Activated T-helper 9 cell treated with anti-CD3 and anti-CD28 coated beads, Interleukin-2, amount 50 U/mL, for 16 hours (primary cell): Measurements from ENCODE around the gene AKAP4.
A peak's percentile ranks its signal among the peaks of the same experiment; 100 is the strongest.

Experiments
- DNase-seq: peaks from one replicate; pipeline ENCODE4 v3.0.0-alpha.2; 2020; ENCODE audit warnings: low read depth

The AKAP4 gene, protein sequence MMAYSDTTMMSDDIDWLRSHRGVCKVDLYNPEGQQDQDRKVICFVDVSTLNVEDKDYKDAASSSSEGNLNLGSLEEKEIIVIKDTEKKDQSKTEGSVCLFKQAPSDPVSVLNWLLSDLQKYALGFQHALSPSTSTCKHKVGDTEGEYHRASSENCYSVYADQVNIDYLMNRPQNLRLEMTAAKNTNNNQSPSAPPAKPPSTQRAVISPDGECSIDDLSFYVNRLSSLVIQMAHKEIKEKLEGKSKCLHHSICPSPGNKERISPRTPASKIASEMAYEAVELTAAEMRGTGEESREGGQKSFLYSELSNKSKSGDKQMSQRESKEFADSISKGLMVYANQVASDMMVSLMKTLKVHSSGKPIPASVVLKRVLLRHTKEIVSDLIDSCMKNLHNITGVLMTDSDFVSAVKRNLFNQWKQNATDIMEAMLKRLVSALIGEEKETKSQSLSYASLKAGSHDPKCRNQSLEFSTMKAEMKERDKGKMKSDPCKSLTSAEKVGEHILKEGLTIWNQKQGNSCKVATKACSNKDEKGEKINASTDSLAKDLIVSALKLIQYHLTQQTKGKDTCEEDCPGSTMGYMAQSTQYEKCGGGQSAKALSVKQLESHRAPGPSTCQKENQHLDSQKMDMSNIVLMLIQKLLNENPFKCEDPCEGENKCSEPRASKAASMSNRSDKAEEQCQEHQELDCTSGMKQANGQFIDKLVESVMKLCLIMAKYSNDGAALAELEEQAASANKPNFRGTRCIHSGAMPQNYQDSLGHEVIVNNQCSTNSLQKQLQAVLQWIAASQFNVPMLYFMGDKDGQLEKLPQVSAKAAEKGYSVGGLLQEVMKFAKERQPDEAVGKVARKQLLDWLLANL

DNA sequence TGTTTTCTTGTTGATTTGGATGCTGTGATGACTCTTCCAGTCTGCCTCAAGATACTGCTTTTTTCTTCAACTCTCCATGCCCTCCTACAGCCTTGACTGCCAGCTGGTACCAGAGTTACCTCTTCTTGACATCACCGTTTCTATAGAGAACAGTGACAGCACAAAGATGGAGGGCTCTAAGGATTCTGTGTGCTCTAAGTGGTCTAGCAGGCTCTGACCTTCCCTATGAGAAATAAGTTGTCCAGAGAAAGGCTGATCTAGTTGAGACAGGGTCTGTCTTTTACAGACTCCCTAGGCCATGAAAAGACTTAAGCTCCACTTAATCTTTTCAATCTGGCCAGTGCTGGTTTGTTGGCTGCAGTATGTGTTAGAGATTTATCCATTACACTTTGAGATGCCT, at the start of gene AKAP4:
AKAP4 (minus strand) TSS at position 101 of the 400 bp plus-strand sequence. CDS start 118 bp downstream, outside the sequence.
- DNase-seq = no peak

DNA sequence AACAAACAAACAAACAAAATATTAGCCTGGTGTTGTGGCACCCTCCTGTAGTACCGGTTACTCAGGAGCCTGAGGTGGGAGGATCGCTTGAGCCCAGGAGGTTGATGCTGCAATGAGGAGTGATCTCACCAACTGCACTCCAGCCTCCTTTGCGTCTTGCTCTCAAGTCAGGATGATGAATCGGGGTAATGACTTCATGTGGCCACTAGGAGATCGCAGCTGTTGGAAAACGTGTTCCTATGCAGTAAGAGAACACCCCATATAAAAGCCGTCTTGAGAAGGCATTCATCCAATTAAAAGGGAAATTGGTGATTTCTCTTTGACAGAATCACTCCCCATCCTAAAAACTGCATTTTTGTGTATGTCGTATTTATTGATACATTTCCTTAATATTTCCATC, 10.7 kb upstream of the AKAP4 start:
- DNase-seq = no peak

DNA sequence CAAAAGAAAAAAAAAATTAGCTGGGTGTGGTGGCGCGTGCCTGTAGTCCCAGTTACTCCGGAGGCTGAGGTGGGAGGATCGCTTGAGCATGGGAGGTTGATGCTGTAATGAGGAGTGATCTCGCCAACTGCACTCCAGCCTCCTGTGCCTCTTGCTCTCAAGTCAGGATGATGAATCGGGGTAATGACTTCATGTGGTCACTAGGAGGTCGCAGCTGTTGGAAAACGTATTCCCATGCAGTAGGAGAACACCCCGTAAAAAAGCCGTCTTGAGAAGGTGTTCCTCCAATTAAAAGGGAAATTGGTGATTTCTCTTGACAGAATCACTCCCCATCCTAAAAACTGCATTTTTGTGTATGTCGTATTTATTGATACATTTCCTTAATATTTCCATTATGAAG, 5.9 kb upstream of the AKAP4 start:
- no peak for DNase-seq

DNA sequence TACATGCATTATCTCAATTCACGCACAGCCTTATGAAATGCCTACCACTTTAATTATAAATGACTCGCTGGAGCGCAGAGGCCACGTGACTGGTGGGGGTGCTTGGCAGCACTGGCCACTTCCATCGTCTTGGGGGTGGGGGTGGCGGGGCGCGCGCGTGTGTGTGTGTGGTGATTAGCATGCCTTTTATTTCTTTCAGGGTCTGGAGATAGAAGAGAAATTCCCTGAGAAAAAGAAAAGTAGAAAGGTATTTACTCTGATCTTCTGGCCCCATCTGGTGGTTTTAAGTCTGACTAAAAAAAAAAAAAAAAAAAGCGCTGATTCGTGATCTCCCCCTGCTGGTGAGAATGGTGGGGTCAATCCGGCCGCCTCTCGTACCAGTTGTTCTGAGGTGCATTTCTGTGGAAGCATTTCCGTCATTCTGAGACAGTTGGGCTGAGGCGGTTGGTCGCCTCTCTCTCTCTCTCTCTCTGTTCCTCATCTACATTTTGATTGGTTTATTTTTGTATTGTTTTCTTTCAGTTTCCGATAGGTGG, 3.6 kb upstream of the AKAP4 start, which contains the start of gene CCNB3:
CCNB3 (plus strand) TSS at position 402 of the 536 bp plus-strand sequence. CDS start 80,399 bp downstream, outside the sequence.
- peak; percentile 50 for DNase-seq

DNA sequence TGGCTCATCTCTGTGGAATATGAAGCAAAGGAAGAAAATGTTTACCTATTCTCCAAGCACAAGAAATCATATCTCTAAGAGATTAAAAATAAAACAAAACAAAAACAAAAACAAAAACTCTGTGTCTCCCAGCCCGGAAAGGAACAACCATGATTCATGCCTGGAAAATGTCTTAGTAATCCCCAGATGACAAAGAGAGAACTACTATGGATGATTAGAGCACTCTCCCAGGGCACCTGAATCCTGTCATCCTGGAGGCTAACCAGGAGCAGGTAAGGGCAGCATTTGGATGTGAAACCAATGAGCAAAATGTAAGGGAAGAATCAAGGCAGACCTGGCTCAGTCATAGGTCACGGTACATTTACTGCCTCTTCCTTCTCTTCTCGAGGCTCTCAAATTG, 1.7 kb upstream of the AKAP4 start:
- no peak for DNase-seq

DNA sequence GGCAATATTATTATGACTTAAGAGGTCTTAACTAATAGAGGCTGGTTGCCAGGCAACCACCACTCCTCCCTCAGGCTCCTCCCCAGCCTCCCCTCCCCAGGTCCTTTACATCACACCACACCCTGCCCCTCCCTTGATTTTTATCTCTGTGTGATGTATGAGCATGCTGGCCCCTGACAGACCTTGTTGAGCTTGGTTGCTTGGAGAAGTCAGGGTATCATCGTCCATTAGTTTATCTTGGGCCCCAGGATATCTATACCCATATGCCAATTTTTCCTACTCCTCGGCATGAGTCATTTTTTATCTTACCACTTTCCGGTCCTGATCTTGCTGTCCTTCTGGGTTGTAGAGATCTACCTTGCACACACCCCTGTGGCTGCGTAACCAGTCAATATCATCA, 2.5 kb downstream of the AKAP4 start:
- no peak for DNase-seq

DNA sequence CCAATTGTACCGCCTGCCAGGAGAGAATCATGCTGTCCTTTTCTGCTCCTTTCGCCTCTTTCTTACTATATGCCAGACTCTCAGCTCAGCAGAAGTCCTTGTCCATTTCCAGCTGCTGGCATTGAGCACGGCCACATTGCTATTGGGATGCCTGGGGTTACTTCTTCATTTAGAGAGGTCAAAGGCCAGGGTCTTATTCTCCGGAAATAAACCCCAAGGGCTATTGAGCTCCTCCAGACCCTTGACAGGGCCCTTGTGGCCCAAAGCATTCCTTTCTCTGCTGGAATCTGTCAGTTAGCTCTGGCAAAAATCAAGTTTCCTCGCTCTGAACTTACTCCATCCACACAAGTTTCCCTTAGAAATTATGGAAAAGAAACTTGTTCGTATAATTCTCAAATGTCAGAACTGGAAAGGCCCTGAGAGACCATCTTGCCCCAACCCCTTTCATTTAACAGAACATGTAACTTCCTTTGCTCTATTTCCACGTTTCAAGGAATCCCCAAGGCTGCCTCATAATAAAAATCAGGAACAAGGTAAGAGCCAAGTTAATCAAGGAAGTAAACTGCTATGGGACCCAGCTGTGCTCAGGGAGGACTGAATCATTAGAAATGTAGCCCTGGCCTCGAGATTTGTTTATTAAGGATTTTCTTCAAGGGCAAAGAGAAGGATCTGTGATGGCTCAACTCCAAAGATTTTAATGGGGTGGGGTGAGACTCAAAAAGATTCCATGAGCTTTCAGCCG, 11.8 kb downstream of the AKAP4 start:
- no peak for DNase-seq

DNA sequence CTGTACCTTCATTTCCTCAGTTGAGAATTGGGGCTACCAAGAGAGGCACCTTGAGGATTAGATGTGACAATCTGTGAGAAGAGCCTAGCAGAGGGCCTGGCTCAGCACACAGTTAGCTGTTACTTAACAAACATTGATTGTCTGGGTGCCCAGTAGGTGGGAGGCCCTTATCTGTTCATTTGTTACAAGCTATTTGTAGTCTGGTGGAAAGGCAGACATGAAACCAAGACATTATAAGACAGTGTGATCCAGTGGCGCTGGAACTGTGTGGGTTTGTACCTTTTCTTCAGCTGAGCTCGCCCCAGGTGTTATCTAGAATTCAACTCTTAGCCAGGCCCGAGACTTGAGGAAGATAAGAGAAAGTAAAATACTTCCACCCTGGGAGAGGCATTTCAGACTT, 16.9 kb downstream of the AKAP4 start:
- DNase-seq = no peak

DNA sequence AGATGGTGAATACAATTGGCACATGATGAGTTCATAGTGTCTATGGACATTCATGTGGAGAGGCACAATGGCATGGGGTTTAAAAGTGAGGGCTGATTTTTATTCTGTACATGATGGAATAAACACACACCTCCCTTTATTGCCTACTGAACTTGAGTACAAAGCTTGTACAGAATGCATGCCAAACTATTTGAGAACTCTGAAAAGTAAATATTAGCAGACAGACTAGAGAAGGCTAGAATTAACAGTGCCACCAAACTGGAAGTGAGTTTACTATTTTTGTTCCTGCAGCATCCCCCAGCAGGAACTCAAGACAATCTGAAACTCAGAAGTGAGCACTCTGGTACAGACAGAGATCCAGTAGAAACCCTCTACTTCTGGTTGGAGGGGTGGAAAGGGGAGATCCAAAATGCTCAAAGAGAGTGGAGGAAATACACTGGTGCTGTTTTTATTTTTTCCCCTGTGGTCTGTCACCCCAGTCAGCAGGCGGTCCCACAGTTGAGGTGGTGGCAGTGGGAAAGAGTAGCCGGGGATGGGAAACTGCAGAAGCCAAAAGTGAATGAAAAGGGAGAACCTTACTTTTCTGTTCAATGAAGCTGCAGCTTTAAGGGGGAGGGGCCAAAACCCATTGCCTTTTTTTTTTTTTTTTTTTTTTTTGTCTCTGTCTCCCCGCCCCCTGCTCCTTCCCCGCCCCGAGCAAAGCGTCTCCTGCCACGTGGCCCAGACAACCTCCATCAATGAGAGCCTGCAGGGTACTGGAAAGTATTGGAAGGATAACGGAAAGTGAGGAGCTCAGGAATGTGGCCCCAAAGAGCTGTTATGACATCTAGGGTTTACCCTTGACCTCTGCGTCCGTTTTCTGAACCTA, 20.5 kb downstream of the AKAP4 start:
- no peak for DNase-seq

DNA sequence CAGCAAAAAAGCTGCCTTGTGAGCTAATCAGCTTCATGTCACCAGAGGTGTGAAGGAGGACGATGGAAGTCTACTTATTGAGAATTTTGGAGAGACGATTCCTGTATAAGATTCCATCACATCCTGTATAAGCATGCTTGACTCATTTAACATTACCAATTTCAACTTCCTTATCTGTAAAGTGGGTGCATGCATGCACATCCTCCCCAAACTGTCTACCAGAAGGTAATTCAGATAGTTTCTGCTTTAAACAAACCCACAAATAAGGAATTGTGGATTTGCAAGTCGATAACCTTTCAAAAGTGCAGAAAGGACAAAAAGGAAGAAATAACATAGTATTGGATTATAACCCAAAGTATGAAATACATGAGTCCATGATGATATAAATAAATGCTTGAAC, 31.1 kb downstream of the AKAP4 start:
- DNase-seq = no peak

DNA sequence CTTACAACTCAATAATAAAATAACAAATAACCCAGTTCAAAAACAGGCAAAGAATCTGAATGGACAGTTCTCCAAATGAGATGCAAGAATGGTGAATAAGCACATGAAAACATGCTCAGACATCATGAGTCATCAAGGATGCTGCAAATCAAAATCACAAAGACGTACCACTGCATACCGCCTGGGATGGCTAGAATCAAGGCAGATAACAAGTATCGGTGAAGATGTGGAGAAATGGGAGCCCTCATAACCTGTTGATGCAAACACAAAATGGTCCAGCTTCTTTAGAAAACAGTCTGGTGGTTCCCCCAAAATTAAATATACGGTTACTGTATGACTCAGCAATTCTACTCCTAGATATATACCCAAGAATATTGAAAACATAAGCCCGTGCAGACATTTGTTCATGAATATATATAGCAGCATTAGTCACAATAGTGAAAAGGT, 32.5 kb downstream of the AKAP4 start:
- DNase-seq = no peak

DNA sequence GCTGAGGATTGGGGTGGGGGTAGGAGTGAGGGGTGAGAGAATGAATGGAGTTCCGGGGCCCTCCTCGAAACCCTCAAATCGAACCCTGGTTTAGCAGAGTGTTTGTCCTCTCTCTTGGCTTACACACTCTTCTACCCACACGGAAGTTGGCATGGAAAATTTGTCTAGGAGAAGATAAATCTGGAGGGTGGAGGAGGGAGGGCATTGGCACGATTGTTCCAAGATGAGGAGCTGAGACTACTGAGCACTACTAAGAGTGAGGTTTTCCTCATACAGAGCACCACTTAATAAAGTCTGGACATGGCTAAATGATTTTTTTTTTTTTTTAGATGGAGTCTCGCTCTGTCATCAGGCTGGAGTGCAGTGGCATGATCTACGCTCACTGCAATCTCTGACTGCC, 33.4 kb downstream of the AKAP4 start:
- no peak for DNase-seq

DNA sequence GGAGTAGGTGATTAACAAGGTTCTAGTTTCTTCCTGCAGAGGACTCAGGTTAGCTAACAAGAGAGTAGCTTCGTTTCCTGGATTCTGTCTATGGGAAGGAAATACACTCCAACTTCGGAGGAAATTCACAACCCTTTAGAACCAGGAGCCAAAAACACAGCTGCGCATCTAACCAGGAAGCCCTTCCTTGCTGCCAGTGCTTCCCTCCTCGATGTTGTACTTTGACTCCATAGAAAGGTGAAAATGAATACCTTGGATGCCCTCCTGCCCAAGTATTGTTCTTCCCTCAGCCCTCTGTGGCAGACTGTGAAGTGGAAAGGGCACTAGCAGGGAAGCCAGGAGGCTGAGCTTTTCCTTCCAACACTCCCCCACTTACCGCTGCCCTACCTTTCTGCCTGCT, 35.1 kb downstream of the AKAP4 start:
- no peak for DNase-seq

DNA sequence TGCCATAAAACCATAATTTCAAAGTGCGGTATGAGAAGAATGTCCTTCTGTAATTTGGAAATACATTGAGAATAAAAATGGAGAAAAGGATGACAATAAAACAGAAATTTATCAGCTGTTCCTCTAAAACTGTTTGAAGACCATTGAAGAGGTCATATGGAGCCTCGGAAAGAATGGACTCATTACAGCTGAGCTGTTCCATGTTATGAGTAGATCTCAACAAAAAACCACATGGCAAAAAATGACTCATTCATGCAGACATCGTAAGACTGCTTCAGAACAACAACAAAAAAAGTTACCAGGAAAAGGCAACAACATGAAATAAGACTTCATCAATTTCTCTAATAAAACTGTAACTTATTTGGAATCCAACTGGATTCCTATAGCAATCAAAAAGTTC, 39.7 kb downstream of the AKAP4 start:
- DNase-seq = no peak

DNA sequence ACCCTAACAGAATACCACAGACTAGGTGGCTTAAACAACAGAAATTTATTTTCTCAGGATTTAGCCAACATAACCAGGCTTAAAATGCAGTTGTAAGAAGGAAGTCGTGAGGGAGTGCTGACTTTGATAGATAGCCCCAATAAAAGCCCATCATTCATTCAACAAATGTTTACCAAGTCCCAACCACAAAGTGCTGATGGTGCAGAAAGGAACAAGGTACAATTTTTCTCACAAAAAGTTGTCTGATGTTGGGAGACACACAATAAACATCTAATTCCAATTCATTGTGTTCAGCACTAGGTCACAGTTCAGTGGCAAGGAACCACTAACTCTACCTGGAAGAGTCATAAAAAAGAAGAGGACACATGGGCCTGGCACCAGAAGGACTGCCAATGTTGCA, 42.2 kb downstream of the AKAP4 start:
- DNase-seq = no peak

DNA sequence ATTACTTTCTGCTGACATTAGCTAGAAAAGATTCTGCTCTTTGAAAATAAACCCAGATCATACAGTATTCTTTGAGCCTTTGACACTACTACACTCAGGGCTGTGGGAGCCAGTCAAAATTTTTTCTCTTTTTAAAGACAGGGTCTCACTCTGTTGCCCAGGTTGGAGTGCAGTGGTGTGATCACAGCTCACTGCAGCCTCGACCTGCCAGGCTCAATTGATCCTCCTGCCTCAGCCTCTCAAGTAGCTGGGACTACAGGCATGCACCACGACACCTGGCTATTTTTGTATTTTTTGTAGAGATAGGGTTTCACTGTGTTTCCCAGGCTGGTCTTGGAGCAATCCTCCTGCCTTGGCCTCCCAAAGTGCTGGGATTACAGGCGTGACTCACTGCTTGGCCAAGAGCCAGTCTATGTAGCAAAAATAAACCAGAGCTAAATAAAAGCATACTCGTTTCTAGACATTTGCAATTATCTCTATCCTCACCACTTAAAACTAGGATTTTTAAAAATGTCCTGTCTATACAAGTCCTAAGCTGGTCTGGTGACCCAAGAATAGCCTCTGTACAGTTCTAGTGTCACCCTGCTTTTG, 43.2 kb downstream of the AKAP4 start:
- DNase-seq = no peak

DNA sequence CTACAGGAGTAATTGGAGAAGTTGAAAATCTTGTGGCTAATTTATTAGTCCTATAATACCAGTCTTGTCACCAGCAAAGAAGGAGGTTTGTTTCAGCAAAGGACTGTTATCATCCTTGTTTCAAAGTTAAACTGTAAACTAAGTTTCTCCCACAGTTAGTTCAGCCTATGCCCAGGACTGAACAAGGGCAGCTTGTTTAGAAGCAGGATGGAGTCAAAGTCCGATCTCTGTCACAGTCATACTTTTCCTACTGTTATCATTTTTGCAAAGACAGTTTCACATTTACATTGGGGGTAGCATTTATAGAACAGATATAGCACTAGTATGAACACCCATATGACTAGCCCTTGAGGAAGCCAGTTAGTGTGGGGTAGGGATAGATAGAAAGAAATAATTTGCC, 46.4 kb downstream of the AKAP4 start:
- no peak for DNase-seq

DNA sequence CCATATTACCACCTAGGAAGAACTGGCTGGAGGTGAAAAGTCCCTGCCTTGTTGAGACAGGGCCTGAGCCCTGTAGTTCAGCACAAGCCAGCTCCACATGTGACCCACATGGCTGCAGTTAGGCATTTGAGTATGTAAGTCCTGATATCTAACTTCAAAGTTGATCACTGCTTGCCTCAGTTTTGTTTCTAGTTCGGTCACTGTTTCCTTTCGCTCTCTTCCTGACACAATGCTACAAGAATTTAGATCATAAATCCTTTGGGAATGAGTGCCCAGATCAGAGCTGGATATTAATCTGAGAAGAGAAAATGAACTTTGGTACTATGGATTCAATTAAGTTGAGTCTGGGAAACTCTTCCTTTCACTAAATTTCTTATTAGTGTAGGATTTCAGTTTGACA, 48.4 kb downstream of the AKAP4 start:
- DNase-seq = no peak

DNA sequence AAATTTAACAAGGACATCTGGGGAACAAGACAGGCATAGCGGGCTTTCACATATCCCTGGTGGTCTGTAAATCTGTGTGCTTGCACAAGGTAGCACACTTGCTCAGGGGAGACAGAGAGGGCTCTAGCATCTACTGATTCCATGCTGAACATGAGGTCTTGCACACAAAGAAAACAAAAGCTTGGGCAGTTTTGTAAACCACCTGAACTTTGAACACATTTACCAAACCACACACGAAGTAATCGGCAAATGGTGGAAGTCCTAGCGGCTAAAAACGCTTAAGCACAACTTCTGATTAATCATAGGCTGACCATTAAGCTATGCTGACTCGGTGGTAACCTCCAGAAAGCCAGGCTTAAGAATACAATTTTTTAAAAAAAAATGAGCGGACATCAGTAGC, 52.8 kb downstream of the AKAP4 start:
- DNase-seq = no peak
